ENCODE results near the gene ATXN7L1.

GRCh38 chr7:105577251-105577650 is 299.1 kb downstream of the ATXN7L1 start:
- TF ChIP-seq CTCF (IDR thresholded peaks at IDR 0.05) (no peak), POLR2A (IDR thresholded peaks at IDR 0.05) (no peak)
